Measurements from ENCODE around the gene DDX42.

- no peak for TF ChIP-seq BHLHE40 (IDR thresholded peaks at IDR 0.05; ENCODE audit: borderline replicate concordance)
- TF ChIP-seq SP1 (IDR thresholded peaks at IDR 0.05), result no peak
- TF ChIP-seq FOXM1 (IDR thresholded peaks at IDR 0.05; ENCODE audit: borderline replicate concordance), result no peak
- no peak for TF ChIP-seq TARDBP (IDR thresholded peaks at IDR 0.05)
- TF ChIP-seq SUZ12 (IDR thresholded peaks at IDR 0.05), result no peak
- no peak for TF ChIP-seq L3MBTL2 (conservative IDR thresholded peaks at IDR 0.05)
- TF ChIP-seq, protein P1, sequence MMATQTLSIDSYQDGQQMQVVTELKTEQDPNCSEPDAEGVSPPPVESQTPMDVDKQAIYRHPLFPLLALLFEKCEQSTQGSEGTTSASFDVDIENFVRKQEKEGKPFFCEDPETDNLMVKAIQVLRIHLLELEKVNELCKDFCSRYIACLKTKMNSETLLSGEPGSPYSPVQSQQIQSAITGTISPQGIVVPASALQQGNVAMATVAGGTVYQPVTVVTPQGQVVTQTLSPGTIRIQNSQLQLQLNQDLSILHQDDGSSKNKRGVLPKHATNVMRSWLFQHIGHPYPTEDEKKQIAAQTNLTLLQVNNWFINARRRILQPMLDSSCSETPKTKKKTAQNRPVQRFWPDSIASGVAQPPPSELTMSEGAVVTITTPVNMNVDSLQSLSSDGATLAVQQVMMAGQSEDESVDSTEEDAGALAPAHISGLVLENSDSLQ (IDR thresholded peaks at IDR 0.05), result no peak
Measured at GRCh38 chr17:63816669-63817068, 42.7 kb downstream of the DDX42 start.

Data from HEK293T (cell line).